Activated naive CD8-positive, alpha-beta T cell treated with anti-CD3 and anti-CD28 coated beads, Interleukin-2, amount 10 ng/mL, durations not matched to agents 7 days and 5 days (primary cell): ENCODE results near the gene OBSCN. TPM values are rescaled to one million over a fixed set of nuclear protein-coding genes. Genes with fewer than 3 reads are reported as not detected.

Experiments
- ATAC-seq: fragments of 150-1000 bp; cut with Tn5 transposase; one replicate; pipeline ENCODE4 v1.10.0; 2021; ENCODE audit warnings: low read depth, moderate library complexity
- POLR2A ChIA-PET: fragments of 350-600 bp; sonication (Branson Sonifier 250); formaldehyde crosslinking; loops from one replicate; lab custom pipeline; 2021; ENCODE audit warnings: antibody characterized with exemption; lab: Charles Lee
- DNase-seq: peaks from one replicate; pipeline ENCODE4 v3.0.0; 2021
- H3K27ac Mint-ChIP-seq: one replicate; pipeline ENCODE4 v1.8.0; 2022; ENCODE audit warnings: mild to moderate bottlenecking, mixed read lengths
- H3K27me3 Mint-ChIP-seq: one replicate; pipeline ENCODE4 v1.8.0; 2022; ENCODE audit warnings: mild to moderate bottlenecking, moderate library complexity, mixed read lengths
- H3K36me3 Mint-ChIP-seq: one replicate; pipeline ENCODE4 v1.8.0; 2021; ENCODE audit warnings: mild to moderate bottlenecking, mixed read lengths
- H3K4me1 Mint-ChIP-seq: one replicate; pipeline ENCODE4 v1.8.0; 2021; ENCODE audit warnings: mixed read lengths
- H3K4me3 Mint-ChIP-seq: one replicate; pipeline ENCODE4 v1.8.0; 2022; ENCODE audit warnings: mild to moderate bottlenecking, moderate library complexity, mixed read lengths
- H3K9me3 Mint-ChIP-seq: one replicate; pipeline ENCODE4 v1.8.0; 2021; ENCODE audit warnings: mixed read lengths
- total RNA-seq, 2 experiments: library from RNA; stranded (reverse); gene quantifications; one replicate each; pipeline ENCODE4 v1.2.3, GENCODE V29; 2021

OBSCN gene
- total RNA-seq, 2 experiments from 2014 or later = 44.3 to 44.7 TPM

DNA sequence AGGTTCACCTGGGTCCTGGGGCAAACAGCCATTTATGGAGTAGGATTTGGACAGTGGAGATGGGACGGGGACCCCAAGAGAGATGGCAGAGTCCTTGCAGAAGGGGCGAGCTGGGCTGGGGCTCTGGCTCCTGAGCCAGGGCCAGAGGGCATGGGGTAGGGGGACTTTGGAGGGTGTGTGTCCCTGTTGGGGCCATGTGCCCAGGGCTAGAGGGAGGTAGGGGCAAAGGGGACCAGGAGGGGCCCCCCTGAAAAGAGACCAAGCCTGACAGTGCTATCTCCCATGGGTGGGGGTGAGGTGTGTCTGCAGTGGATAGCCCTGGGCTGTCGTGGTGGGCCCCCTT is 106.4 kb downstream of the OBSCN start:
- no peaks in the 10 kb centered on the region for H3K36me3 Mint-ChIP-seq
- H3K9me3 Mint-ChIP-seq = peaks cover 5% of the 10 kb centered on the region
- H3K27ac Mint-ChIP-seq = no peak overlapping the region
- no peak overlapping the region for H3K4me3 Mint-ChIP-seq
- POLR2A ChIA-PET = no interaction called here
- H3K4me1 Mint-ChIP-seq = no peaks in the 10 kb centered on the region
- H3K27me3 Mint-ChIP-seq = no peaks in the 10 kb centered on the region
- ATAC-seq (no peak), DNase-seq (peak; percentile 13)

DNA sequence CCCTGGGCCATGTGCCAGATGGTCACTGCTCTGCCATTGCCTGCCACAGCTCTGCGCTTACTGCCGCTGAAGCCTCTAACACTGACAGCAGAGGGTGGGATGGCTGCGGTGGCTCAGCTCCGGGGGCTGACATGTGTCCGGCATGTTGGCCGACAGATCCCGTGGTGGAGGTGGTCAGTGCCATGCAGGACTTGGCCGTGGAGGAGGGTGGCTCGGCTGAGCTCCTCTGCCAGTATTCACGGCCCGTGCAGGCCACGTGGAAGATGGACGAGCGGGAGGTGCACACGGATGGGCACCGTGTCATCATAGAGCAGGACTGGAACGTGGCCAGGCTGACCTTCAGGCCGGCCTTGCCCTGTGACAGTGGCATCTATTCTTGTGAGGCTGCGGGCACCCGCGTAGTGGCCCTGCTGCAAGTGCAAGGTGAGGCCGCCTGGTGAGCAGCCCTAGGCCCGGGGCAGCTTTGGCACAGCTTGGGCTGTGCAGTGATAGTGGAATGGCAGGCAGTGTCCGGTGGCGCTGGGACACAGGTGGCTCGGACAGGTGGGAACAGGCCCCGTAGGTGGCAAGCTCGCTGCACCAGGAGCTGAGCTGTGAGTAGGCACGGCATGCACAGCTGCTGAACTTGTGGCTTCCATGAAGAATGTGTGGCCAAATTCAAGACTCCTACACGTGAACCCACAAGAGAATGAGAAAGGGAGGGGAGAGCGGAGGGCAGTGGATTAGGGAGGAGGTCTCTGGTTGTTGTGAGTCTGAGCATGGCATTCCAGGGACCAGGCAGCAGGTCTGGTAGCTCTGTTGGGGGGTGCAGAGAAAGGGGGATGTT is 107.0 kb downstream of the OBSCN start:
- H3K4me3 Mint-ChIP-seq = no peak overlapping the region
- no peak overlapping the region for H3K27ac Mint-ChIP-seq
- POLR2A ChIA-PET = no interaction called here
- no peaks in the 10 kb centered on the region for H3K4me1 Mint-ChIP-seq
- no peaks in the 10 kb centered on the region for H3K27me3 Mint-ChIP-seq
- no peak for ATAC-seq
- peaks cover 5% of the 10 kb centered on the region for H3K9me3 Mint-ChIP-seq
- no peaks in the 10 kb centered on the region for H3K36me3 Mint-ChIP-seq
- DNase-seq = peak; percentile 14

- POLR2A ChIA-PET = no interaction called here
- Mint-ChIP-seq H3K27me3 (no peaks in the 10 kb centered on the region), H3K9me3 (peaks cover 5% of the 10 kb centered on the region), H3K27ac (no peak overlapping the region), H3K4me1 (no peaks in the 10 kb centered on the region), H3K36me3 (no peaks in the 10 kb centered on the region), H3K4me3 (no peak overlapping the region)
- ATAC-seq (no peak), DNase-seq (peak; percentile 11)
Observed at GRCh38 chr1:228315484-228315944, 107.7 kb downstream of the OBSCN start.

DNA sequence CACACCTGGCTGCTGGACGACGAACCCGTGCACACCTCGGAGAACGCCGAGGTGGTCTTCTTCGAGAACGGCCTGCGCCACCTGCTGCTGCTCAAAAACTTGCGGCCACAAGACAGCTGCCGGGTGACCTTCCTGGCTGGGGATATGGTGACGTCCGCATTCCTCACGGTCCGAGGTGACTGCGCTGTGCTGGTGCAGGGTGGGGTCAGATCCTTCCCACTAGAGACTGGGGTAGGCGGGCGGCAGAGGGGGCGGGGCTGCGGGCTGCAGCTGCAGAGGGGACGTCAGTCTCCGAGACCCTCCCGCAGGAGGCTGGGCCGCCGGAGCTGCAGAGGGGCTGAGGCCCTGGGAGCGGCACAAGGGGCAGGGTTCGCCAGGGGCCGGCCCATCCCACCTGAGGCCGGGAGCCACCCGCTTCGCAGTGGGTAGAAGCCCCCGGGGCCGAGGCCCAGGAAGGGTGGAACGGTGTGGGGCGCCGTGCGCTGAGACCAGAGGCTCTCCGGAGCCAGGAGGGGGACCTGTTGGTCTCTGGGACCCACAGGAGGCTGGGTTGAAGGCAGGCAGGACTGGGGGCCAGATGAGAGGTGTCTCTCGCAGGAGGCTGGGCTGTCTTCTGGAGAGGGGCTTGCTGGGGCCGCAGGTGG is 108.2 kb downstream of the OBSCN start:
- ATAC-seq (no peak), DNase-seq (peak; percentile 18)
- peaks cover 5% of the 10 kb centered on the region for H3K9me3 Mint-ChIP-seq
- no peaks in the 10 kb centered on the region for H3K27me3 Mint-ChIP-seq
- no peaks in the 10 kb centered on the region for H3K36me3 Mint-ChIP-seq
- H3K27ac Mint-ChIP-seq = no peak overlapping the region
- no peaks in the 10 kb centered on the region for H3K4me1 Mint-ChIP-seq
- no peak overlapping the region for H3K4me3 Mint-ChIP-seq
- POLR2A ChIA-PET = no interaction called here

DNA sequence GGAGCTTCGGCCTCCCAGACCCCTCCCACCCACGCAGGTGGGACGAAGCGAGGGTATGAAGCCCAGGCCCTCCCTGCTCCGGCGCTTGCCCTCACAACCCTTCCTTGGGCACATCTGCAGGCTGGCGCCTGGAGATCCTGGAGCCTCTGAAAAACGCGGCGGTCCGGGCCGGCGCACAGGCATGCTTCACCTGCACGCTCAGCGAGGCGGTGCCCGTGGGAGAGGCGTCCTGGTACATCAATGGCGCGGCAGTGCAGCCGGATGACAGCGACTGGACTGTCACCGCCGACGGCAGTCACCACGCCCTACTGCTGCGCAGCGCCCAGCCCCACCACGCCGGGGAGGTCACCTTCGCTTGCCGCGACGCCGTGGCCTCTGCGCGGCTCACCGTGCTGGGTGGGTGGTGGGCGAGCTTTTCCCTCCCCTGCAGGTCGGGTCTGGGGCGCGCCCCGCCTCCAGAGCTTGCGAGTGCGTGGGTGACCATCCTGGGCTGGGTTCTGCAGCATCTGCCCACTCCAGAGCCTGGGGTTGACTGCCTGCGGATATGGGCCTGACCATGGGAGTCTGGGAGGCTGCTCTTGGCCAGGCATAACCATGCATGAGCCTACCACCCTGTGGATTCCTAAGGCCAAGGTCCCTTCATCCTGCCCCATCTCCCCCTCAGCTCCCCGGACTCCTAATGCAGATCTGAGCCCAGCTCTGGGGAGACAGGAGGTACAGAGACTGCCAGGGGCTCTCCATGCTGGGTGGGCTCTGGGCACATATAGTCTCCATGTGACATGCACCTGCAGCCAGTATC is 108.9 kb downstream of the OBSCN start:
- H3K4me1 Mint-ChIP-seq = no peaks in the 10 kb centered on the region
- H3K27me3 Mint-ChIP-seq = no peaks in the 10 kb centered on the region
- H3K27ac Mint-ChIP-seq = no peak overlapping the region
- POLR2A ChIA-PET = no interaction called here
- peaks cover 5% of the 10 kb centered on the region for H3K9me3 Mint-ChIP-seq
- no peaks in the 10 kb centered on the region for H3K36me3 Mint-ChIP-seq
- DNase-seq (peak; percentile 15), ATAC-seq (no peak)
- no peak overlapping the region for H3K4me3 Mint-ChIP-seq

- no peak for ATAC-seq
- Mint-ChIP-seq H3K4me1 (no peaks in the 10 kb centered on the region), H3K27ac (no peak overlapping the region), H3K4me3 (no peak overlapping the region), H3K27me3 (no peaks in the 10 kb centered on the region), H3K9me3 (peaks cover 5% of the 10 kb centered on the region), H3K36me3 (no peaks in the 10 kb centered on the region)
- peak; percentile 22 for DNase-seq
- POLR2A ChIA-PET = no interaction called here
Observed at GRCh38 chr1:228317411-228317828, 109.6 kb downstream of the OBSCN start.

DNA sequence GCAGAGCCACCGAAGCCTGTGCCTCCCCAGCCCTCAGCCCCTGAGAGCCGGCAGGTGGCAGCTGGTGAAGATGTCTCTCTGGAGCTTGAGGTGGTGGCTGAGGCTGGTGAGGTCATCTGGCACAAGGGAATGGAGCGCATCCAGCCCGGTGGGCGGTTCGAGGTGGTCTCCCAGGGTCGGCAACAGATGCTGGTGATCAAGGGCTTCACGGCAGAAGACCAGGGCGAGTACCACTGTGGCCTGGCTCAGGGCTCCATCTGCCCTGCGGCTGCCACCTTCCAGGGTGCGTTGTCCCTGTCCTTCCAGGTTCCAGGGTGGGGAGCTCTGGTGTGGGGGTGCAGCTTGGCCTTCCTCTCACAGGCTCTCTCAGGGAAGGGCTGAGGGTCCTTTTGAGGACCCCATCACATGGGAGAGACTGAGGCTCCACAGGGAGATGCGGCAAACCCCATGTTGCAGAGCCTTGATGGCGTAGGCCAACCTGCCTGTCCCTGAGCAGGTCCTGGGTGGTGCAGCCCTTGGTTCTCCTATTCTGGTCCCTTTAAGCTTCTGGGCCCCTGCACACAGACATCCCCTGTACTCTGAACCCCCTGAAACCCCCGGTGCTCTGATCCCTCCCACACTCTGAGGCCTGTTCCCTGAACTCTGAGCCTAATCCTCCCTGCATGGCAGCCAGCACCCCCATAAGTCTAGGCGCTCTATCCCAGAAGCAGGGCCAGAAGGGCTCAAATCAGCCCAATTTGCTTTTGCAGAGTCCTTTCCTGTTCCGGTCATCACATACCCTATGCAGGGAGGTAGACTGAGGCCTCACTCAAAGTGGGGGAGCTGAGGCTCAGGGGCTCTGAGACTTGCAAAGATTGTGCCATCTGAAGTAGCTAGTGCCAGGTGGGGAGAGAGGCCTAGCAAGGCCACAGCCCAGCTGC is 110.3 kb downstream of the OBSCN start:
- peak; percentile 23 for DNase-seq
- Mint-ChIP-seq H3K36me3 (no peaks in the 10 kb centered on the region), H3K27me3 (no peaks in the 10 kb centered on the region), H3K9me3 (peaks cover 1% of the 10 kb centered on the region), H3K27ac (no peak overlapping the region), H3K4me3 (no peak overlapping the region), H3K4me1 (no peaks in the 10 kb centered on the region)
- no peak for ATAC-seq
- POLR2A ChIA-PET = no interaction called here

DNA sequence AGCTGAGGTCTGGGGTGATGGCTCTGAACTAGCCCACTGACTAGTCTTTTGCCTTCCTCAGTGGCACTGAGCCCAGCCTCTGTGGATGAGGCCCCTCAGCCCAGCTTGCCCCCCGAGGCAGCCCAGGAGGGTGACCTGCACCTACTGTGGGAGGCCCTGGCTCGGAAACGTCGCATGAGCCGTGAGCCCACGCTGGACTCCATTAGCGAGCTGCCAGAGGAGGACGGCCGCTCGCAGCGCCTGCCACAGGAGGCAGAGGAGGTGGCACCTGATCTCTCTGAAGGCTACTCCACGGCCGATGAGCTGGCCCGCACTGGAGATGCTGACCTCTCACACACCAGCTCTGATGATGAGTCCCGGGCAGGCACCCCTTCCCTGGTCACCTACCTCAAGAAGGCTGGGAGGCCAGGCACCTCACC is 111.0 kb downstream of the OBSCN start:
- no peaks in the 10 kb centered on the region for H3K36me3 Mint-ChIP-seq
- H3K9me3 Mint-ChIP-seq = no peaks in the 10 kb centered on the region
- DNase-seq (peak; percentile 21), ATAC-seq (no peak)
- no peaks in the 10 kb centered on the region for H3K4me1 Mint-ChIP-seq
- no peaks in the 10 kb centered on the region for H3K27me3 Mint-ChIP-seq
- no peak overlapping the region for H3K4me3 Mint-ChIP-seq
- H3K27ac Mint-ChIP-seq = no peak overlapping the region
- POLR2A ChIA-PET = no interaction called here

GRCh38 chr1:228319352-228320088 is 111.7 kb downstream of the OBSCN start:
- Mint-ChIP-seq H3K27me3 (no peaks in the 10 kb centered on the region), H3K36me3 (no peaks in the 10 kb centered on the region), H3K4me3 (no peak overlapping the region), H3K4me1 (no peaks in the 10 kb centered on the region), H3K9me3 (no peaks in the 10 kb centered on the region), H3K27ac (no peak overlapping the region)
- POLR2A ChIA-PET = no interaction called here
- ATAC-seq (no peak), DNase-seq (no peak)

GRCh38 chr1:228320394-228320793 is 112.5 kb downstream of the OBSCN start:
- Mint-ChIP-seq H3K4me1 (no peaks in the 10 kb centered on the region), H3K4me3 (no peak overlapping the region), H3K36me3 (peaks cover 5% of the 10 kb centered on the region), H3K27ac (no peak overlapping the region), H3K9me3 (no peaks in the 10 kb centered on the region), H3K27me3 (no peaks in the 10 kb centered on the region)
- ATAC-seq (no peak), DNase-seq (no peak)
- POLR2A ChIA-PET = no interaction called here

DNA sequence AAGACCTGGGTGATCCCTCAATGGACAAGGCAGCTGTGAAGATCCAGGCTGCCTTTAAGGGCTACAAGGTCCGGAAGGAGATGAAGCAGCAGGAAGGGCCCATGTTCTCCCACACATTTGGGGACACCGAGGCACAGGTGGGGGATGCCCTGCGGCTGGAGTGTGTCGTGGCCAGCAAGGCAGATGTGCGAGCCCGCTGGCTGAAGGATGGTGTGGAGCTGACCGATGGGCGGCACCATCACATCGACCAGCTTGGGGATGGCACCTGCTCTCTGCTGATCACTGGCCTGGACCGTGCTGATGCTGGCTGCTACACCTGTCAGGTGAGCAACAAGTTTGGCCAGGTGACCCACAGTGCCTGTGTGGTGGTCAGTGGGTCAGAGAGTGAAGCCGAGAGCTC is 113.6 kb downstream of the OBSCN start:
- ATAC-seq (no peak), DNase-seq (no peak)
- Mint-ChIP-seq H3K9me3 (peaks cover 1% of the 10 kb centered on the region), H3K4me1 (no peaks in the 10 kb centered on the region), H3K27me3 (no peaks in the 10 kb centered on the region), H3K36me3 (peaks cover 9% of the 10 kb centered on the region), H3K27ac (no peak overlapping the region), H3K4me3 (no peak overlapping the region)
- POLR2A ChIA-PET = no interaction called here

- peaks cover 1% of the 10 kb centered on the region for H3K9me3 Mint-ChIP-seq
- H3K27me3 Mint-ChIP-seq = no peaks in the 10 kb centered on the region
- peaks cover 9% of the 10 kb centered on the region for H3K36me3 Mint-ChIP-seq
- POLR2A ChIA-PET = no interaction called here
- no peak for DNase-seq
- H3K4me1 Mint-ChIP-seq = no peaks in the 10 kb centered on the region
- no peak for ATAC-seq
- H3K27ac Mint-ChIP-seq = no peak overlapping the region
- H3K4me3 Mint-ChIP-seq = no peak overlapping the region
Observed at GRCh38 chr1:228321895-228322294, 114.1 kb downstream of the OBSCN start.
